Neural cell (in vitro differentiated cells): ENCODE results near the gene CAMK1D. TPM values are rescaled to one million over a fixed set of nuclear protein-coding genes. Genes with fewer than 3 reads are reported as not detected.

Experiments used
- H2AFZ ChIP-seq: fragments of 200-600, 300-800 bp; sonication (generic), shearing (Covaris generic); 2 replicates; pipeline ENCODE4 v1.6.0; 2014; ENCODE audit warnings: low read depth, mild to moderate bottlenecking, antibody characterized with exemption, low read length, moderate library complexity
- H3F3A ChIP-seq: fragments of 200-600 bp; shearing (Covaris generic); 2 replicates; pipeline ENCODE4 v1.6.1; 2016; ENCODE audit warnings: mild to moderate bottlenecking, moderate library complexity, mixed read lengths, antibody characterized with exemption, low read length; ENCODE audit not compliant: insufficient read depth, poor library complexity, severe bottlenecking
- H3K27ac ChIP-seq: fragments of 200-600, 300-800 bp; sonication (generic), shearing (Covaris generic); 2 replicates; pipeline ENCODE4 v1.5.1; 2014; ENCODE audit warnings: mild to moderate bottlenecking, low read length, moderate library complexity
- H3K27me3 ChIP-seq: fragments of 300-800, 200-600 bp; sonication (generic), shearing (Covaris generic); 2 replicates; pipeline ENCODE4 v1.6.0; 2014; ENCODE audit warnings: mild to moderate bottlenecking, low read depth, low read length, moderate library complexity; ENCODE audit not compliant: insufficient read depth
- H3K36me3 ChIP-seq: fragments of 300-800, 200-600 bp; sonication (generic), shearing (Covaris generic); 2 replicates; pipeline ENCODE4 v1.5.1; 2014; ENCODE audit warnings: mild to moderate bottlenecking, antibody characterized with exemption, low read length, moderate library complexity; ENCODE audit not compliant: insufficient read depth
- H3K4me2 ChIP-seq: fragments of 300-800, 200-600 bp; sonication (generic), shearing (Covaris generic); 2 replicates; pipeline ENCODE4 v1.6.0; 2014; ENCODE audit warnings: mild to moderate bottlenecking, low read length
- H3K4me3 ChIP-seq: fragments of 300-800, 200-600 bp; sonication (generic), shearing (Covaris generic); 2 replicates; pipeline ENCODE4 v1.5.1; 2014; ENCODE audit warnings: mild to moderate bottlenecking, low read length, moderate library complexity
- H3K79me2 ChIP-seq: fragments of 200-600 bp; shearing (Covaris generic); replicated peaks from 2 replicates; pipeline ENCODE4 v1.6.0; 2014; ENCODE audit warnings: mild to moderate bottlenecking, low read length, moderate library complexity; ENCODE audit not compliant: insufficient read depth
- H3K9ac ChIP-seq: fragments of 300-800, 200-600 bp; sonication (generic), shearing (Covaris generic); 2 replicates; pipeline ENCODE4 v1.6.1; 2016; ENCODE audit warnings: mild to moderate bottlenecking, low read length, mixed read lengths
- H3K9me2 ChIP-seq: fragments of 200-600 bp; shearing (Covaris generic); 2 replicates; pipeline ENCODE4 v1.6.1; 2016; ENCODE audit warnings: mild to moderate bottlenecking, low read length, mixed read lengths; ENCODE audit not compliant: insufficient read depth
- H3K9me3 ChIP-seq: fragments of 200-600, 300-800 bp; sonication (generic), shearing (Covaris generic); 2 replicates; pipeline ENCODE4 v1.6.1; 2016; ENCODE audit warnings: mild to moderate bottlenecking, mixed run types, low read length, moderate library complexity, mixed read lengths
- H4K20me1 ChIP-seq: fragments of 200-600 bp; shearing (Covaris generic); 2 replicates; pipeline ENCODE4 v1.6.1; 2016; ENCODE audit warnings: mild to moderate bottlenecking, mixed run types; ENCODE audit not compliant: insufficient read depth
- EP300 ChIP-seq: fragments of 450-650 bp; conservative IDR thresholded peaks from 2 replicates; pipeline ENCODE4 v1.6.1; 2014; ENCODE audit warnings: antibody characterized with exemption, mild to moderate bottlenecking, moderate library complexity; ENCODE audit not compliant: poor library complexity, severe bottlenecking
- EZH2 ChIP-seq: fragments of 200-600, 300-800 bp; shearing (Covaris generic), sonication (generic); IDR thresholded peaks from 2 replicates; pipeline ENCODE4 v1.6.1; 2014; ENCODE audit warnings: antibody characterized with exemption, low read length, borderline replicate concordance, mild to moderate bottlenecking; ENCODE audit not compliant: insufficient read depth, poor library complexity, severe bottlenecking
- MXI1 ChIP-seq: fragments of 450-650 bp; conservative IDR thresholded peaks from 2 replicates; pipeline ENCODE4 v1.6.1; 2014; ENCODE audit warnings: antibody characterized with exemption, mild to moderate bottlenecking; ENCODE audit not compliant: poor library complexity, severe bottlenecking
- POLR2AphosphoS5 ChIP-seq: IDR thresholded peaks from 2 replicates; pipeline ENCODE4 v1.6.1; 2012
- RAD21 ChIP-seq: fragments of 450-650 bp; conservative IDR thresholded peaks from 2 replicates; pipeline ENCODE4 v1.6.1; 2014; ENCODE audit warnings: antibody characterized with exemption, mild to moderate bottlenecking, moderate library complexity
- SMC3 ChIP-seq: fragments of 450-650 bp; conservative IDR thresholded peaks from 2 replicates; pipeline ENCODE4 v1.6.1; 2014; ENCODE audit warnings: antibody characterized with exemption, mild to moderate bottlenecking, moderate library complexity; ENCODE audit not compliant: poor library complexity
- TAF1 ChIP-seq: IDR thresholded peaks from 2 replicates; pipeline ENCODE4 v1.6.1; 2012; ENCODE audit warnings: low read depth
- polyA plus RNA-seq: library from polyadenylated mRNA; depleted of rRNA; stranded (reverse); fragments of >200 nt; gene quantifications from 2 replicates; pipeline ENCODE4 v1.2.3, GENCODE V29; 2014
- TF ChIP-seq, protein P1 (sequence below): IDR thresholded peaks from 2 replicates; pipeline ENCODE4 v1.6.1; 2012; ENCODE audit warnings: borderline replicate concordance
- TF ChIP-seq, protein P2 (sequence below): fragments of 450-650 bp; IDR thresholded peaks from 2 replicates; pipeline ENCODE4 v1.5.1; 2014; ENCODE audit warnings: antibody characterized with exemption, mild to moderate bottlenecking, moderate library complexity; ENCODE audit not compliant: poor library complexity, severe bottlenecking

Gene CAMK1D
- polyA plus RNA-seq, 1 donor from 2014 or later = 13.8 TPM

DNA sequence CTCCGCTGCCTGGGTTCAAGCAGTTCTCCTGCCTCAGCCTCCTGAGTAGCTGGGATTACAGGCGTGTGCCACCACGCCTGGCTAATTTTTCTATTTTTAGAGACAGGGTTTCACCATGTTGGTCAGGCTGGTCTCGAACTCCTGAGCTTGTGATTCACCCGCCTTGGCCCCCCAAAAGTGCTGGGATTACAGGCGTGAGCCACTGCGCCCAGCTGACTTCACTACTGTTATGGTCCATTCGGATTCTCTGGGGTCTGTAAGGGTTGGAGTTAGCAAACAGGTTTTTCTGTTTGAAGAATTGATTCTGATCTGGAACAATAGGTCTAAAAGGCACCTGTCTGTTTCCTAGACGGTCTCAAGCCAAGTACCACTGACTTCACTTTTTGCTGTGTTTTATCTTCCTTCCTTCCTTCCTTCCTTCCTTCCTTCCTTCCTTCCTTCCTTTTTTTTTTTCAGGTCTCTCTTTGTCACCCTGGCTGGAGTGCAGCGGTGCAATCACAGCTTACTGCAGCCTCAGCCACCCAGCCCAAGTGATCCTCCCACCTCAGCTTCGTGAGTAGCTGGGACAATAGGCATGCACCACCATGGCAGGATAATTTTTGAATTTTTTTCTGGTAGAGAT lies 192.2 kb downstream of the CAMK1D start:
- no peak overlapping the region for H3K9ac ChIP-seq
- no peaks in the 10 kb centered on the region for H3K27me3 ChIP-seq
- peaks cover 2% of the 10 kb centered on the region for H3K9me3 ChIP-seq
- no peak overlapping the region for H2AFZ ChIP-seq
- H4K20me1 ChIP-seq = no peaks in the 10 kb centered on the region
- no peaks in the 10 kb centered on the region for H3K9me2 ChIP-seq
- H3F3A ChIP-seq = peaks cover 4% of the 10 kb centered on the region
- no peak overlapping the region for H3K4me3 ChIP-seq
- no peaks in the 10 kb centered on the region for H3K79me2 ChIP-seq
- no peaks in the 10 kb centered on the region for H3K36me3 ChIP-seq
- H3K27ac ChIP-seq = no peak overlapping the region
- no peak overlapping the region for H3K4me2 ChIP-seq
- TF ChIP-seq MXI1 (no peak), EP300 (no peak), RAD21 (no peak), SMC3 (no peak), EZH2 (no peak), POLR2AphosphoS5 (no peak), TAF1 (no peak)
- TF ChIP-seq, protein P1, sequence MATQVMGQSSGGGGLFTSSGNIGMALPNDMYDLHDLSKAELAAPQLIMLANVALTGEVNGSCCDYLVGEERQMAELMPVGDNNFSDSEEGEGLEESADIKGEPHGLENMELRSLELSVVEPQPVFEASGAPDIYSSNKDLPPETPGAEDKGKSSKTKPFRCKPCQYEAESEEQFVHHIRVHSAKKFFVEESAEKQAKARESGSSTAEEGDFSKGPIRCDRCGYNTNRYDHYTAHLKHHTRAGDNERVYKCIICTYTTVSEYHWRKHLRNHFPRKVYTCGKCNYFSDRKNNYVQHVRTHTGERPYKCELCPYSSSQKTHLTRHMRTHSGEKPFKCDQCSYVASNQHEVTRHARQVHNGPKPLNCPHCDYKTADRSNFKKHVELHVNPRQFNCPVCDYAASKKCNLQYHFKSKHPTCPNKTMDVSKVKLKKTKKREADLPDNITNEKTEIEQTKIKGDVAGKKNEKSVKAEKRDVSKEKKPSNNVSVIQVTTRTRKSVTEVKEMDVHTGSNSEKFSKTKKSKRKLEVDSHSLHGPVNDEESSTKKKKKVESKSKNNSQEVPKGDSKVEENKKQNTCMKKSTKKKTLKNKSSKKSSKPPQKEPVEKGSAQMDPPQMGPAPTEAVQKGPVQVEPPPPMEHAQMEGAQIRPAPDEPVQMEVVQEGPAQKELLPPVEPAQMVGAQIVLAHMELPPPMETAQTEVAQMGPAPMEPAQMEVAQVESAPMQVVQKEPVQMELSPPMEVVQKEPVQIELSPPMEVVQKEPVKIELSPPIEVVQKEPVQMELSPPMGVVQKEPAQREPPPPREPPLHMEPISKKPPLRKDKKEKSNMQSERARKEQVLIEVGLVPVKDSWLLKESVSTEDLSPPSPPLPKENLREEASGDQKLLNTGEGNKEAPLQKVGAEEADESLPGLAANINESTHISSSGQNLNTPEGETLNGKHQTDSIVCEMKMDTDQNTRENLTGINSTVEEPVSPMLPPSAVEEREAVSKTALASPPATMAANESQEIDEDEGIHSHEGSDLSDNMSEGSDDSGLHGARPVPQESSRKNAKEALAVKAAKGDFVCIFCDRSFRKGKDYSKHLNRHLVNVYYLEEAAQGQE = no peak
- TF ChIP-seq, protein P2, sequence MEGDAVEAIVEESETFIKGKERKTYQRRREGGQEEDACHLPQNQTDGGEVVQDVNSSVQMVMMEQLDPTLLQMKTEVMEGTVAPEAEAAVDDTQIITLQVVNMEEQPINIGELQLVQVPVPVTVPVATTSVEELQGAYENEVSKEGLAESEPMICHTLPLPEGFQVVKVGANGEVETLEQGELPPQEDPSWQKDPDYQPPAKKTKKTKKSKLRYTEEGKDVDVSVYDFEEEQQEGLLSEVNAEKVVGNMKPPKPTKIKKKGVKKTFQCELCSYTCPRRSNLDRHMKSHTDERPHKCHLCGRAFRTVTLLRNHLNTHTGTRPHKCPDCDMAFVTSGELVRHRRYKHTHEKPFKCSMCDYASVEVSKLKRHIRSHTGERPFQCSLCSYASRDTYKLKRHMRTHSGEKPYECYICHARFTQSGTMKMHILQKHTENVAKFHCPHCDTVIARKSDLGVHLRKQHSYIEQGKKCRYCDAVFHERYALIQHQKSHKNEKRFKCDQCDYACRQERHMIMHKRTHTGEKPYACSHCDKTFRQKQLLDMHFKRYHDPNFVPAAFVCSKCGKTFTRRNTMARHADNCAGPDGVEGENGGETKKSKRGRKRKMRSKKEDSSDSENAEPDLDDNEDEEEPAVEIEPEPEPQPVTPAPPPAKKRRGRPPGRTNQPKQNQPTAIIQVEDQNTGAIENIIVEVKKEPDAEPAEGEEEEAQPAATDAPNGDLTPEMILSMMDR = no peak

DNA sequence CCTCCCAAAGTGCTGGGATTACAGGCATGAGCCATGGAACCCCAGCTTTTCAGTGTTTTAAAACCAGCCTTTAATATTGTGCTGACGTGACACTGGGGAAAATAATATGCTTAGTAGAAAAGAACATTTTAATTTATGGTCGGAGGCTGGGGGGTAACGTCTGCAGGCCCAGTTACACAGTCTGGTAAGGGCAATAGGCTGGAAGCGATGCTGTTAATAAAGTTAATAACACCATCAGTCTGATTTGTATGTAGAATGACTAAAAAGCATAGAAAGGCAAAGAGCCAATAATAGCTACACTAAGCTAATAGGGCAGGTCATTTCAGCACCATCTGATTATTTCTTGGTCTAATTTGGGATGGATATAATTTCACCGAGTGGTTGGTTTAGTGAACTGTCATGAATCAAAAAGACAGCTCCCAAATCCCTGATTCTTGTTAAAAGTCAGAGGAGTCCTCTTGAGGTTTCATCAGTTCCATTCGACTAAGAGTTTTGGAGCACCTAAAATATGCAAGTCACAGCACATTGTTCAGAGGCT lies 192.9 kb downstream of the CAMK1D start:
- Histone ChIP-seq H3K4me2 (no peak overlapping the region), H3K27me3 (no peaks in the 10 kb centered on the region), H3F3A (peaks cover 4% of the 10 kb centered on the region), H3K9ac (no peak overlapping the region), H3K4me3 (no peak overlapping the region), H3K27ac (no peak overlapping the region), H3K9me3 (peaks cover 2% of the 10 kb centered on the region), H4K20me1 (no peaks in the 10 kb centered on the region), H2AFZ (no peak overlapping the region), H3K36me3 (no peaks in the 10 kb centered on the region), H3K79me2 (no peaks in the 10 kb centered on the region), H3K9me2 (no peaks in the 10 kb centered on the region)
- TF ChIP-seq, protein P1 = no peak
- TF ChIP-seq SMC3 (no peak), TAF1 (no peak), RAD21 (no peak), EZH2 (no peak), MXI1 (no peak), EP300 (no peak), POLR2AphosphoS5 (no peak)
- TF ChIP-seq, protein P2 = no peak
